Measurements from ENCODE around the gene F5.

Gene F5

GRCh38 chr1:169586067-169586394, 250 bp downstream of the F5 start:
- DNase-seq: no peak

GRCh38 chr1:169585181-169585580, 1.1 kb downstream of the F5 start:
- no peak for DNase-seq

- no peak for DNase-seq
Measured at GRCh38 chr1:169584483-169585144, 1.7 kb downstream of the F5 start.

GRCh38 chr1:169577981-169578738, 8.1 kb downstream of the F5 start:
- DNase-seq: no peak

GRCh38 chr1:169576935-169577331, 9.3 kb downstream of the F5 start:
- DNase-seq: no peak

- no peak for DNase-seq
Measured at GRCh38 chr1:169576241-169576934, 9.9 kb downstream of the F5 start.

- no peak for DNase-seq
Measured at GRCh38 chr1:169574336-169574735, 11.9 kb downstream of the F5 start.

GRCh38 chr1:169572187-169572586, 14.1 kb downstream of the F5 start:
- DNase-seq: no peak

GRCh38 chr1:169571450-169571849, 14.8 kb downstream of the F5 start:
- no peak for DNase-seq

- no peak for DNase-seq
Measured at GRCh38 chr1:169570172-169570574, 16.1 kb downstream of the F5 start.

GRCh38 chr1:169568497-169568896, 17.8 kb downstream of the F5 start:
- DNase-seq: no peak

- DNase-seq: no peak
Measured at GRCh38 chr1:169565335-169566271, 20.7 kb downstream of the F5 start.

GRCh38 chr1:169563650-169564049, 22.6 kb downstream of the F5 start:
- DNase-seq: no peak

- no peak for DNase-seq
Measured at GRCh38 chr1:169563019-169563615, 23.2 kb downstream of the F5 start.

- no peak for DNase-seq
Measured at GRCh38 chr1:169561692-169562091, 24.6 kb downstream of the F5 start.

- DNase-seq: no peak
Measured at GRCh38 chr1:169557131-169557530, 29.1 kb downstream of the F5 start.

GRCh38 chr1:169550294-169550693, 36.0 kb downstream of the F5 start:
- peak; percentile 5 for DNase-seq

- no peak for DNase-seq
Measured at GRCh38 chr1:169548282-169548681, 38.0 kb downstream of the F5 start.

- peak; percentile 55 for DNase-seq
Measured at GRCh38 chr1:169546087-169546995, 39.9 kb downstream of the F5 start.

- no peak for DNase-seq
Measured at GRCh38 chr1:169545472-169545871, 40.8 kb downstream of the F5 start.
